WTC11 (cell line): ENCODE results near the gene NSG1. TPM values are rescaled to one million over a fixed set of nuclear protein-coding genes. Genes with fewer than 3 reads are reported as not detected.

Experiments
- ATAC-seq: fragments of 200-7000 bp; cut with Tn5 transposase; 2 replicates; pipeline ENCODE4 v1.10.0; 2021; ENCODE audit warnings: mild to moderate bottlenecking, moderate library complexity
- CTCF ChIA-PET: fragments of 300-600 bp; sonication (Branson Sonifier 250); formaldehyde crosslinking; loops from one replicate; lab custom pipeline; 2021; ENCODE audit warnings: antibody characterized with exemption; lab: Charles Lee
- POLR2A ChIA-PET: fragments of 350-600 bp; sonication (Branson Sonifier 250); formaldehyde crosslinking; loops from one replicate; lab custom pipeline; 2021; ENCODE audit warnings: antibody characterized with exemption; lab: Charles Lee
- DNase-seq: peaks from one replicate; pipeline ENCODE4 v3.0.0; 2021; ENCODE audit warnings: low spot score
- H3K27ac Mint-ChIP-seq: 2 replicates; pipeline ENCODE4 v1.8.0; 2021; ENCODE audit warnings: mixed read lengths
- H3K27me3 Mint-ChIP-seq: 2 replicates; pipeline ENCODE4 v1.8.0; 2021; ENCODE audit warnings: low read depth, mild to moderate bottlenecking, moderate library complexity, mixed read lengths
- H3K36me3 Mint-ChIP-seq: 2 replicates; pipeline ENCODE4 v1.8.0; 2021; ENCODE audit warnings: mixed read lengths
- H3K4me1 Mint-ChIP-seq: 2 replicates; pipeline ENCODE4 v1.8.0; 2022; ENCODE audit warnings: mixed read lengths
- H3K4me3 Mint-ChIP-seq: 2 replicates; pipeline ENCODE4 v1.8.0; 2021; ENCODE audit warnings: mild to moderate bottlenecking, moderate library complexity, mixed read lengths
- H3K9me3 Mint-ChIP-seq: 2 replicates; pipeline ENCODE4 v1.8.0; 2021; ENCODE audit warnings: mixed read lengths
- AFF4 ChIP-seq: sonication (generic); formaldehyde crosslinking; IDR thresholded peaks from 2 replicates; pipeline ENCODE4 v1.8.1; 2023; ENCODE audit warnings: mild to moderate bottlenecking, missing genetic modification reagents, borderline replicate concordance
- ATF6 ChIP-seq: sonication (generic); formaldehyde crosslinking; IDR thresholded peaks from 2 replicates; pipeline ENCODE4 v1.8.1; 2023; ENCODE audit warnings: mild to moderate bottlenecking, missing genetic modification reagents
- CREM ChIP-seq: sonication (generic); formaldehyde crosslinking; IDR thresholded peaks from 2 replicates; pipeline ENCODE4 v1.8.1; 2022; ENCODE audit warnings: mild to moderate bottlenecking, missing genetic modification reagents, moderate library complexity
- CTCF ChIP-seq: fragments of 200-600 bp; IDR thresholded peaks from 2 replicates; pipeline ENCODE4 v1.8.0; 2022; ENCODE audit warnings: antibody characterized with exemption
- FOXJ3 ChIP-seq: sonication (generic); formaldehyde crosslinking; IDR thresholded peaks from 2 replicates; pipeline ENCODE4 v1.9.0; 2021; ENCODE audit warnings: missing genetic modification reagents, mild to moderate bottlenecking, borderline replicate concordance
- GTF2I ChIP-seq: fragments of 250-450 bp; sonication (Bioruptor Pico); conservative IDR thresholded peaks from 2 replicates; pipeline ENCODE4 v1.4.0; 2021; ENCODE audit warnings: mild to moderate bottlenecking
- PREB ChIP-seq: sonication (generic); formaldehyde crosslinking; IDR thresholded peaks from 2 replicates; pipeline ENCODE4 v1.8.1; 2022; ENCODE audit warnings: mild to moderate bottlenecking, missing genetic modification reagents, moderate library complexity, borderline replicate concordance
- SMAD3 ChIP-seq: sonication (generic); formaldehyde crosslinking; IDR thresholded peaks from 2 replicates; pipeline ENCODE4 v1.8.0; 2022; ENCODE audit warnings: missing genetic modification reagents, mild to moderate bottlenecking, borderline replicate concordance
- STAT6 ChIP-seq: sonication (generic); formaldehyde crosslinking; conservative IDR thresholded peaks from 2 replicates; pipeline ENCODE4 v1.8.1; 2023; ENCODE audit warnings: mild to moderate bottlenecking, low read depth, missing genetic modification reagents, moderate library complexity
- TCF7 ChIP-seq: sonication (generic); formaldehyde crosslinking; IDR thresholded peaks from 2 replicates; pipeline ENCODE4 v1.8.0; 2022; ENCODE audit warnings: mild to moderate bottlenecking, low read depth, missing genetic modification reagents, moderate library complexity
- TEAD4 ChIP-seq: sonication (generic); formaldehyde crosslinking; IDR thresholded peaks from 2 replicates; pipeline ENCODE4 v1.8.0; 2022; ENCODE audit warnings: mild to moderate bottlenecking, missing genetic modification reagents
- USF1 ChIP-seq: sonication (generic); formaldehyde crosslinking; IDR thresholded peaks from 2 replicates; pipeline ENCODE4 v1.8.0; 2022; ENCODE audit warnings: mild to moderate bottlenecking, missing genetic modification reagents
- ZNF512 ChIP-seq: sonication (generic); formaldehyde crosslinking; IDR thresholded peaks from 2 replicates; pipeline ENCODE4 v1.8.1; 2022; ENCODE audit warnings: missing genetic modification reagents, borderline replicate concordance
- total RNA-seq: library from RNA; stranded (reverse); gene quantifications from 3 replicates; pipeline ENCODE4 v1.2.3, GENCODE V29; 2021

NSG1 gene
- total RNA-seq, 1 experiment from 2014 or later, result 24.2 TPM

GRCh38 chr4:4397441-4397819, 10.5 kb downstream of the NSG1 start (continued):
- no peak for TF ChIP-seq ATF6
- TF ChIP-seq FOXJ3, result no peak
- TF ChIP-seq, all 79 proteins: peak for 0

GRCh38 chr4:4398430-4398829, 11.5 kb downstream of the NSG1 start:
- Mint-ChIP-seq H3K36me3 (peaks cover 12% of the 10 kb centered on the region), H3K4me3 (no peak overlapping the region), H3K27ac (no peak overlapping the region), H3K27me3 (no peaks in the 10 kb centered on the region), H3K4me1 (peaks cover 17% of the 10 kb centered on the region), H3K9me3 (peaks cover 8% of the 10 kb centered on the region)
- 0 out of 2 replicates have a peak, but pooled peaks have one; percentile 18 for TF ChIP-seq GTF2I (CRISPR knock-in tag)
- TF ChIP-seq CTCF, result no peak
- ATAC-seq (no peak), DNase-seq (no peak)
- CTCF ChIA-PET, result no interaction called here
- POLR2A ChIA-PET, result no interaction called here

GRCh38 chr4:4401036-4401435, 14.1 kb downstream of the NSG1 start:
- no peaks in the 10 kb centered on the region for H3K27me3 Mint-ChIP-seq
- H3K4me1 Mint-ChIP-seq, result peaks cover 15% of the 10 kb centered on the region
- H3K4me3 Mint-ChIP-seq, result no peak overlapping the region
- no peak for DNase-seq
- POLR2A ChIA-PET, result no interaction called here
- H3K36me3 Mint-ChIP-seq, result peaks cover 12% of the 10 kb centered on the region
- CTCF ChIA-PET, result interaction anchor here (1.0 kb wide), 1 partner anchor 16 kb away, joined by 3 read pairs; no protein-coding TSS in a partner anchor
- TF ChIP-seq STAT6 (CRISPR knock-in tag), result no peak
- no peak for TF ChIP-seq USF1
- TF ChIP-seq TEAD4 (CRISPR knock-in tag), result no peak
- no peak for TF ChIP-seq PREB
- no peak for TF ChIP-seq SMAD3 (CRISPR knock-in tag)
- no peak for TF ChIP-seq TCF7
- peaks cover 8% of the 10 kb centered on the region for H3K9me3 Mint-ChIP-seq
- H3K27ac Mint-ChIP-seq, result no peak overlapping the region
- no peak for ATAC-seq

GRCh38 chr4:4402966-4403365, 16.1 kb downstream of the NSG1 start:
- POLR2A ChIA-PET, result interaction anchor here (0.6 to 1.5 kb wide), 2 partner anchors 9 to 25 kb away, joined by 3 to 4 read pairs; no protein-coding TSS in a partner anchor
- Mint-ChIP-seq H3K4me3 (no peak overlapping the region), H3K27me3 (no peaks in the 10 kb centered on the region), H3K4me1 (0 out of 2 replicates have a peak, but pooled peaks cover 4% of the 10 kb centered on the region), H3K9me3 (peaks cover 8% of the 10 kb centered on the region), H3K36me3 (peaks cover 12% of the 10 kb centered on the region), H3K27ac (no peak overlapping the region)
- CTCF ChIA-PET, result interaction anchor here (0.5 to 2.4 kb wide), 5 partner anchors 8 to 104 kb away, joined by 3 to 7 read pairs (median 4); partner anchors contain the start of gene NSG1
- no peak for ATAC-seq
- no peak for DNase-seq
- TF ChIP-seq ZNF512 (CRISPR knock-in tag) (no peak), CREM (CRISPR knock-in tag) (no peak), AFF4 (CRISPR knock-in tag) (no peak)
